HEK293T (cell line): ENCODE results near the gene RHOBTB3.

Experiments
- CTCF ChIA-PET: fragments of 350-600 bp; formaldehyde crosslinking; extraction: SDS; loops from one replicate; lab custom pipeline; 2021; ENCODE audit warnings: antibody characterized with exemption, inconsistent platforms; lab: Yijun Ruan, JAX
- POLR2A ChIA-PET: fragments of 350-600 bp; formaldehyde crosslinking; extraction: SDS; loops from one replicate; lab custom pipeline; 2020; ENCODE audit warnings: antibody characterized with exemption, inconsistent platforms; lab: Yijun Ruan, JAX
- DNase-seq: peaks from one replicate; pipeline ENCODE4 v3.0.0; 2012; ENCODE audit warnings: mixed read lengths; ENCODE audit errors: extremely low spot score
- ARNT ChIP-seq: fragments of 450-650 bp; IDR thresholded peaks from 2 replicates; pipeline ENCODE4 v1.6.1; 2017; ENCODE audit warnings: mild to moderate bottlenecking
- BHLHE40 ChIP-seq: fragments of 450-650 bp; IDR thresholded peaks from 2 replicates; pipeline ENCODE4 v1.6.1; 2016; ENCODE audit warnings: mild to moderate bottlenecking, moderate library complexity, borderline replicate concordance
- CTBP1 ChIP-seq: fragments of 450-650 bp; IDR thresholded peaks from 2 replicates; pipeline ENCODE4 v1.6.1; 2016; ENCODE audit warnings: borderline replicate concordance
- ELF4 ChIP-seq: fragments of 450-650 bp; IDR thresholded peaks from 2 replicates; pipeline ENCODE4 v1.6.1; 2017; ENCODE audit warnings: antibody characterized with exemption
- FOXA1 ChIP-seq: fragments of 450-650 bp; IDR thresholded peaks from 2 replicates; pipeline ENCODE4 v1.6.1; 2016; ENCODE audit warnings: mild to moderate bottlenecking
- FOXK2 ChIP-seq: fragments of 450-650 bp; IDR thresholded peaks from 2 replicates; pipeline ENCODE4 v1.6.1; 2016; ENCODE audit warnings: mild to moderate bottlenecking
- FOXM1 ChIP-seq: fragments of 450-650 bp; IDR thresholded peaks from 2 replicates; pipeline ENCODE4 v1.6.1; 2017; ENCODE audit warnings: mild to moderate bottlenecking, borderline replicate concordance
- HDGF ChIP-seq: fragments of 450-650 bp; IDR thresholded peaks from 2 replicates; pipeline ENCODE4 v1.6.1; 2017; ENCODE audit warnings: antibody characterized with exemption, borderline replicate concordance
- L3MBTL2 ChIP-seq: fragments of 450-650 bp; conservative IDR thresholded peaks from 2 replicates; pipeline ENCODE4 v1.6.1; 2016; ENCODE audit warnings: mild to moderate bottlenecking
- LEF1 ChIP-seq: fragments of 450-650 bp; IDR thresholded peaks from 2 replicates; pipeline ENCODE4 v1.6.1; 2017; ENCODE audit warnings: mild to moderate bottlenecking, borderline replicate concordance
- NFRKB ChIP-seq: fragments of 450-650 bp; IDR thresholded peaks from 2 replicates; pipeline ENCODE4 v1.6.1; 2016; ENCODE audit warnings: mild to moderate bottlenecking, moderate library complexity
- SP1 ChIP-seq: fragments of 450-650 bp; IDR thresholded peaks from 2 replicates; pipeline ENCODE4 v1.6.1; 2017
- SUZ12 ChIP-seq: fragments of 450-650 bp; IDR thresholded peaks from 2 replicates; pipeline ENCODE4 v1.6.1; 2016; ENCODE audit warnings: mild to moderate bottlenecking
- TARDBP ChIP-seq: fragments of 450-650 bp; IDR thresholded peaks from 2 replicates; pipeline ENCODE4 v1.6.1; 2016
- ZNF384 ChIP-seq: fragments of 450-650 bp; IDR thresholded peaks from 2 replicates; pipeline ENCODE4 v1.6.1; 2016
- TF ChIP-seq, protein P1 (sequence below): fragments of 450-650 bp; IDR thresholded peaks from 2 replicates; pipeline ENCODE4 v1.6.1; 2016

RHOBTB3 gene

DNA sequence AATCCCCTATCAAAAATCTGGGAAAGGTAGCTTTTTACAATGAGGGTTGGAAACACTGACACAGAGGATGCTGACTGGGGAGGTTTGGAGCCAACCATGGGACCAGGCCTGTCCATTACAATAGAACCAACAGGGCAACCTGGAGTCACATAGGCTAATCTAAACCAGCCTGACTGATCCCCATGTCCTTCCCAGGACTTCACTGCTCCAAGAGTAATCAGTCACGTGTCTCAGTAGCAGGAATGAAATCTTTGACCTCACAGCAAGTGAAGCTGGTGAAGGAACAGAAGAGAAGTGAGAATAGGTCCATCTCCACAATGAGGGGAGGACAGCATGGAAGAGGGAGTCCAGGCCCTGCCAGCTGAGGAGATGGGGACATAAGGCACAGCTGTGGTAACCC is 107.4 kb downstream of the RHOBTB3 start:
- POLR2A ChIA-PET, result interaction anchor here (1.8 to 2.8 kb wide), 2 partner anchors 16 to 192 kb away, joined by 4 to 9 read pairs; partner anchors contain the start of genes GLRX and RFESD
- CTCF ChIA-PET, result interaction anchor here (0.9 to 1.3 kb wide), 2 partner anchors 15 to 194 kb away, joined by 3 read pairs; no protein-coding TSS in a partner anchor
- TF ChIP-seq HDGF, result no peak
- no peak for TF ChIP-seq ZNF384
- no peak for TF ChIP-seq FOXM1
- DNase-seq, result no peak

- TF ChIP-seq ZNF384, result no peak
- TF ChIP-seq SUZ12, result no peak
- TF ChIP-seq NFRKB, result no peak
- TF ChIP-seq SP1, result no peak
- TF ChIP-seq CTBP1, result no peak
- TF ChIP-seq FOXK2, result no peak
- no peak for TF ChIP-seq FOXM1
- DNase-seq, result no peak
- ChIA-PET CTCF (no interaction called here), POLR2A (interaction anchor here (1.6 kb wide), 1 partner anchor 16 kb away, joined by 6 read pairs; the partner anchor contains the start of gene GLRX)
Measured at GRCh38 chr5:95839658-95840057, 108.5 kb downstream of the RHOBTB3 start.

GRCh38 chr5:95840956-95841705 is 110.0 kb downstream of the RHOBTB3 start:
- ChIA-PET POLR2A (interaction anchor here (1.6 kb wide), 1 partner anchor 18 kb away, joined by 6 read pairs; the partner anchor contains the start of gene GLRX), CTCF (interaction anchor here (0.8 kb wide), 1 partner anchor 60 kb away, joined by 4 read pairs; no protein-coding TSS in a partner anchor)
- TF ChIP-seq CTBP1 (no peak), SP1 (no peak), LEF1 (no peak), HDGF (no peak), FOXM1 (no peak), ZNF384 (no peak), L3MBTL2 (no peak), ARNT (no peak)
- TF ChIP-seq, protein P1, sequence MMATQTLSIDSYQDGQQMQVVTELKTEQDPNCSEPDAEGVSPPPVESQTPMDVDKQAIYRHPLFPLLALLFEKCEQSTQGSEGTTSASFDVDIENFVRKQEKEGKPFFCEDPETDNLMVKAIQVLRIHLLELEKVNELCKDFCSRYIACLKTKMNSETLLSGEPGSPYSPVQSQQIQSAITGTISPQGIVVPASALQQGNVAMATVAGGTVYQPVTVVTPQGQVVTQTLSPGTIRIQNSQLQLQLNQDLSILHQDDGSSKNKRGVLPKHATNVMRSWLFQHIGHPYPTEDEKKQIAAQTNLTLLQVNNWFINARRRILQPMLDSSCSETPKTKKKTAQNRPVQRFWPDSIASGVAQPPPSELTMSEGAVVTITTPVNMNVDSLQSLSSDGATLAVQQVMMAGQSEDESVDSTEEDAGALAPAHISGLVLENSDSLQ, result no peak
- DNase-seq, result no peak

DNA sequence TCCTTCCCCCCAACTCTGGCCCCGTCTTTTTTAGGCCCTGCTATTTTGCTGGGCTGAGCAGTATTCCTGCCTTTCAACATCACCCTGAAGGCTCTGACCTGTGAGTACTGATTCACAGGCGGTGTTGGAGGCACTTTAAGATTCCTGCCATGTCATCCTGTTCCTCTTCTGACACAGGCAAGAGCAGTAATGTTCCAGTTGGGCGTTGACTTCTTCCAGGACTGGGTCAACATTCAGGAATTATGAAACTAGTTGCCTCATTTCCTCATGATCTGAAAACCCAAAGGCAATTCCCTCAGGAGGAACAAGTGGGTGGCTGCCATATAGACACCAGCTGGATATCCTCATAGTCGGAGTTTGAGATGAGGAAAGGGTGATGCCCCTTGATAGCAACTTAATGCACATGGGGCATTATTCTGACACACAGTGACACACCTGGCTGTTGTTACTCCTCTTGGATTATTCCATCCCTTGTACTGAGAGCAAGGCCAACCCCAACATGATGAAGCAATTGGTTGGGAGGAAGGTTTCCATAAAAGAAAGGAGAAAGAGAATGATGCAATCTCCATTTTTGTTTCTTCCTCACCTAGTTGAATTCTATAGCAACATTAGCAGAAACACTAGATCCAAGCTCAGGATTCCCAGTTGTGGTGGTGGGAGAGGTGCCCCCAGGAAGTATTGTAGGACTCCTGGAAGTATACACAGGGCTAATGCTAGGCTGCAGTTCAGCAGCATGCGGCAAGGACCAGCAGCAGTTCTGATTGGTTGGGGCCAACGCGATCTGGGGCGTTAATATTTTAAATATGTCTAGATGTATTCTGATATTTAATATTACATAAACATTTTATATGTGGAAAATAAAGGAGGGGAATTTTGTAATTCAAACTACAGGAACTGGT is 111.0 kb downstream of the RHOBTB3 start:
- DNase-seq, result no peak
- ChIA-PET CTCF (interaction anchor here (0.6 to 1.0 kb wide), 3 partner anchors 29 to 61 kb away, joined by 3 to 6 read pairs (median 4); no protein-coding TSS in a partner anchor), POLR2A (interaction anchor here (1.5 kb wide), 1 partner anchor 195 kb away, joined by 4 read pairs; the partner anchor contains the start of gene RFESD)

DNA sequence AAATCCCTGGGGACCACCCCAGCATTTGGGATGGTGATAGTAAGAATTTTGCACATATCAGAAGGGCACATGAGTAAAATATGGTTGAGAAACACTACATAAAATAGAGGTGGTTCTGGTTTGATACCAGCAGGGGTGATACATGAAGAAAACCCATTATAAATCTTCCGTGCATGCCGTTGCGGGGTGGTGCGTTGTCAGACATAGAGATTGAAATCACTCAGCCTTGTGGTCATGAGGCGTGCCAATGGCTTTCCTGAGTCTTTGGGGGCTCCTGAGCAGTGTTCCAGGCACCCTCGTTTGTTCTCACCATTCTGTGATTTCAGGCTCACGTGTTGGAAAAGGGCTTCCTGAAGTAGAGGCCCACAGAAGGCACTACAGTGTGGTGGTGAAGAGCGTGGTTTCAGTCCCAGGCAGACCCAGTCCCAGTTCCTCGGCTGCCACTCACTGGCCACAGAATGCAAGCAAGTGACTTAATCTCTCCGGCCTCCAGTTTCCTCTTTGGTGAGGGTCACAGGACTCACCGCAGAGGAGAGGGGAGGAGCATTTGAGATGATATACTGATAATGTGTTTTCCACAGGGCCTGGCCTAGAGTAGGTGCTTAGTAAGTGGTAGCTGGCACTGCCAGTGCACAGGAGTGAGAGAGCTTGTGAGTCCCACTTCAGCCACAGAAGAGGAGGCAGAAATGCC is 111.9 kb downstream of the RHOBTB3 start:
- DNase-seq, result no peak

More for the DNA sequence above, 111.0 kb downstream of the RHOBTB3 start:
- TF ChIP-seq TARDBP (no peak), BHLHE40 (no peak), SP1 (no peak), NFRKB (no peak), HDGF (no peak), CTBP1 (no peak), ELF4 (no peak), FOXA1 (no peak), SUZ12 (no peak), ZNF384 (no peak), FOXM1 (no peak), ARNT (no peak)
- TF ChIP-seq, protein P1, result no peak

More for the DNA sequence above, 111.9 kb downstream of the RHOBTB3 start:
- ChIA-PET POLR2A (interaction anchor here (0.9 to 1.6 kb wide), 3 partner anchors 8 to 196 kb away, joined by 4 to 9 read pairs (median 4); partner anchors contain the start of gene RFESD), CTCF (interaction anchor here (0.6 to 1.0 kb wide), 4 partner anchors 58 to 179 kb away, joined by 3 to 4 read pairs (median 3); no protein-coding TSS in a partner anchor)
- no peak for TF ChIP-seq L3MBTL2
- TF ChIP-seq, protein P1, result no peak
- TF ChIP-seq NFRKB, result no peak
- no peak for TF ChIP-seq FOXM1
- TF ChIP-seq TARDBP, result no peak
- TF ChIP-seq FOXK2, result no peak
- no peak for TF ChIP-seq SUZ12
- TF ChIP-seq ELF4, result no peak
- TF ChIP-seq SP1, result no peak
- no peak for TF ChIP-seq CTBP1
- TF ChIP-seq ARNT, result no peak
- no peak for TF ChIP-seq HDGF
- no peak for TF ChIP-seq FOXA1
- no peak for TF ChIP-seq LEF1
- no peak for TF ChIP-seq BHLHE40
- no peak for TF ChIP-seq ZNF384
